Measurements from ENCODE around the gene TDP1. TPM values are rescaled to one million over a fixed set of nuclear protein-coding genes. Genes with fewer than 3 reads are reported as not detected.

The TDP1 gene
- total and polyA plus RNA-seq, 7 donors, result 6.0 to 11.7 (median 6.8) TPM

- WGBS, 2 donors, result 32 to 69% methylated on average over 1 of the region's 1 CpG
- Histone ChIP-seq H3K9me3 (no peaks in the 10 kb centered on the region), H3K27me3 (no peaks in the 10 kb centered on the region), H3K27ac (no peak overlapping the region), H3K4me3 (no peak overlapping the region), H3K4me1 (peaks cover 0 to 11% (median 7%) of the 10 kb centered on the region in 4 donors), H3K36me3 (no peaks in the 10 kb centered on the region)
- TF ChIP-seq POLR2AphosphoS5 (IDR thresholded peaks at IDR 0.05), result no peak
- no peak for DNase-seq
- intact Hi-C loops (cut with DNase I), result no loop called here
Measured at GRCh38 chr14:90091393-90091792, 135.7 kb downstream of the TDP1 start.

- H3K4me3 ChIP-seq, result no peak overlapping the region
- no peak overlapping the region for H3K27ac ChIP-seq
- 62 to 75% methylated on average over 2 of the region's 2 CpGs for WGBS, 2 donors
- intact Hi-C loops (cut with DNase I), result no loop called here
- no peaks in the 10 kb centered on the region for H3K27me3 ChIP-seq
- peaks cover 0 to 11% (median 7%) of the 10 kb centered on the region in 4 donors for H3K4me1 ChIP-seq
- H3K36me3 ChIP-seq, result no peaks in the 10 kb centered on the region
- no peak for DNase-seq
- no peaks in the 10 kb centered on the region for H3K9me3 ChIP-seq
- TF ChIP-seq, protein P1, sequence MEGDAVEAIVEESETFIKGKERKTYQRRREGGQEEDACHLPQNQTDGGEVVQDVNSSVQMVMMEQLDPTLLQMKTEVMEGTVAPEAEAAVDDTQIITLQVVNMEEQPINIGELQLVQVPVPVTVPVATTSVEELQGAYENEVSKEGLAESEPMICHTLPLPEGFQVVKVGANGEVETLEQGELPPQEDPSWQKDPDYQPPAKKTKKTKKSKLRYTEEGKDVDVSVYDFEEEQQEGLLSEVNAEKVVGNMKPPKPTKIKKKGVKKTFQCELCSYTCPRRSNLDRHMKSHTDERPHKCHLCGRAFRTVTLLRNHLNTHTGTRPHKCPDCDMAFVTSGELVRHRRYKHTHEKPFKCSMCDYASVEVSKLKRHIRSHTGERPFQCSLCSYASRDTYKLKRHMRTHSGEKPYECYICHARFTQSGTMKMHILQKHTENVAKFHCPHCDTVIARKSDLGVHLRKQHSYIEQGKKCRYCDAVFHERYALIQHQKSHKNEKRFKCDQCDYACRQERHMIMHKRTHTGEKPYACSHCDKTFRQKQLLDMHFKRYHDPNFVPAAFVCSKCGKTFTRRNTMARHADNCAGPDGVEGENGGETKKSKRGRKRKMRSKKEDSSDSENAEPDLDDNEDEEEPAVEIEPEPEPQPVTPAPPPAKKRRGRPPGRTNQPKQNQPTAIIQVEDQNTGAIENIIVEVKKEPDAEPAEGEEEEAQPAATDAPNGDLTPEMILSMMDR (IDR thresholded peaks at IDR 0.05), result no peak
- TF ChIP-seq EP300 (IDR thresholded peaks at IDR 0.05), result no peak
- no peak for TF ChIP-seq POLR2A (IDR thresholded peaks at IDR 0.05)
- no peak for TF ChIP-seq POLR2AphosphoS5 (IDR thresholded peaks at IDR 0.05)
Measured at GRCh38 chr14:90093942-90094595, 138.3 kb downstream of the TDP1 start.

Other genes starting within 250 kb of the TDP1 start
- gene EFCAB11, start 1.2 kb upstream of the TDP1 start, total RNA-seq, result 1 to 10 TPM; 7.8 to 8.9 (median 8.8) TPM
- 1 to 10 TPM; 7.2 to 9.0 (median 8.3) TPM for gene EFCAB11, start 1.2 kb upstream of the TDP1 start, polyA plus RNA-seq
- gene KCNK13, start 106.1 kb downstream of the TDP1 start, total RNA-seq, result 1 to 10 TPM in 1 of 4 donors, under 1 TPM in 1, not detected in 2; 0.95 to 1.1 TPM
- 1 to 10 TPM in 1 of 3 donors, under 1 TPM in 2; 0.51 to 1.4 (median 0.60) TPM for gene KCNK13, start 106.1 kb downstream of the TDP1 start, polyA plus RNA-seq